Loucy (cell line): ENCODE data around the gene KCTD6.
A peak's percentile ranks its signal among the peaks of the same experiment; 100 is the strongest.

Experiments used
- H2AFZ ChIP-seq: fragments of 200-600 bp; sonication (generic); 2 replicates; pipeline ENCODE4 v1.6.0; 2016; ENCODE audit warnings: antibody characterized with exemption, mild to moderate bottlenecking, low read length, moderate library complexity
- H3F3A ChIP-seq: fragments of 200-600 bp; 2 replicates; pipeline ENCODE4 v1.6.0; 2016; ENCODE audit warnings: antibody characterized with exemption, low read depth, mild to moderate bottlenecking
- H3K27me3 ChIP-seq: fragments of 200-600 bp; sonication (generic); 2 replicates; pipeline ENCODE4 v1.6.1; 2014; ENCODE audit warnings: low read length, mild to moderate bottlenecking; ENCODE audit not compliant: insufficient read depth, poor library complexity, severe bottlenecking
- H3K36me3 ChIP-seq: fragments of 200-600 bp; sonication (generic); 2 replicates; pipeline ENCODE4 v1.6.1; 2016; ENCODE audit warnings: low read length; ENCODE audit not compliant: insufficient read depth
- H3K4me1 ChIP-seq: fragments of 200-600 bp; sonication (generic); 2 replicates; pipeline ENCODE4 v1.5.1; 2014; ENCODE audit warnings: low read length, mild to moderate bottlenecking; ENCODE audit not compliant: insufficient read depth, poor library complexity, severe bottlenecking
- H3K4me2 ChIP-seq: fragments of 200-600 bp; sonication (generic); 2 replicates; pipeline ENCODE4 v1.6.0; 2014; ENCODE audit warnings: antibody characterized with exemption, low read length, low read depth, mild to moderate bottlenecking; ENCODE audit not compliant: poor library complexity, severe bottlenecking
- H3K4me3 ChIP-seq: fragments of 200-600 bp; sonication (generic); 2 replicates; pipeline ENCODE4 v1.5.1; 2014; ENCODE audit warnings: low read length, mild to moderate bottlenecking, mixed read lengths; ENCODE audit not compliant: poor library complexity, severe bottlenecking
- H3K79me2 ChIP-seq: fragments of 200-600 bp; sonication (generic); 2 replicates; pipeline ENCODE4 v1.6.1; 2014; ENCODE audit warnings: low read length; ENCODE audit not compliant: insufficient read depth
- H3K9ac ChIP-seq: fragments of 200-600 bp; sonication (generic); 2 replicates; pipeline ENCODE4 v1.6.0; 2014; ENCODE audit warnings: mild to moderate bottlenecking, low read depth, low read length, moderate library complexity; ENCODE audit not compliant: poor library complexity, severe bottlenecking
- H3K9me2 ChIP-seq: fragments of 200-600 bp; sonication (generic); replicated peaks from 2 replicates; pipeline ENCODE4 v1.6.1; 2016; ENCODE audit warnings: low read depth, low read length, mixed read lengths
- H3K9me3 ChIP-seq: fragments of 200-600 bp; sonication (generic); 2 replicates; pipeline ENCODE4 v1.6.1; 2014; ENCODE audit warnings: mild to moderate bottlenecking, antibody characterized with exemption, low read length, low read depth; ENCODE audit not compliant: insufficient read depth
- H4K20me1 ChIP-seq: fragments of 200-600 bp; sonication (generic); 2 replicates; pipeline ENCODE4 v1.6.0; 2014; ENCODE audit warnings: antibody characterized with exemption, low read length, mild to moderate bottlenecking; ENCODE audit not compliant: insufficient read depth, poor library complexity, severe bottlenecking
- EZH2phosphoT487 ChIP-seq: fragments of 200-600 bp; IDR thresholded peaks from 2 replicates; pipeline ENCODE4 v1.6.1; 2018; ENCODE audit warnings: antibody characterized with exemption, mild to moderate bottlenecking, moderate library complexity, borderline replicate concordance
- TF ChIP-seq, protein P1 (sequence below): fragments of 200-600 bp; sonication (generic); conservative IDR thresholded peaks from 2 replicates; pipeline ENCODE4 v1.5.1; 2014; ENCODE audit warnings: mild to moderate bottlenecking, antibody characterized with exemption, low read length

KCTD6 gene

DNA sequence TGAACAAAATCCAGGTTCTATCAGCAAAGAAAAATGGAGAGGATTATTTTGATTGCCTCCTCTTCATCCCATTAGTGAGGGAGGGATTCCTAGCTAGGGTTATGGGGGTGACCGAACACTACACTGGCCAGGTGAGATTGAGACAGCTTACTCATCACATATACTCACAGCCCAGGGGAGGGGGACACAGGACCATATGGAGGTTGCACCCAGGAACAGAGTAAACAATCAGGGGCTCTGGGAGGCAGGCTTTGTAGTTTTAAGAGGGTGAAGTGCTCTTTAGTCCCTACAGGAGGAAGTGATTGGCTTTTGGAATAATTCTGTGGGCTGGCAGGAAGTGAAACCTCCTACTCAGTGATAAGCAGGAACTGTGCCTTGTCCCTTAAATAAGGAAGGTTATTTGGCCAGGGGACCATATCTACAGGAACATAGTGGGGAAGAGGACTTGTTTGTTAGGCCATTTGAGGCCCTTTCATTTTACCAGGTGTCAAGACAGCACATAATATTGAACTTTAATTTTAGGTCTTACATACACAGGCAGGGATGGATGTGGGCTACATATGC, 17.5 kb upstream of the KCTD6 start:
- peaks cover 30% of the 10 kb centered on the region for H3K4me1 ChIP-seq
- no peak overlapping the region for H3K4me2 ChIP-seq
- H3K36me3 ChIP-seq, result no peaks in the 10 kb centered on the region
- H3K9me3 ChIP-seq, result no peaks in the 10 kb centered on the region
- TF ChIP-seq, protein P1, sequence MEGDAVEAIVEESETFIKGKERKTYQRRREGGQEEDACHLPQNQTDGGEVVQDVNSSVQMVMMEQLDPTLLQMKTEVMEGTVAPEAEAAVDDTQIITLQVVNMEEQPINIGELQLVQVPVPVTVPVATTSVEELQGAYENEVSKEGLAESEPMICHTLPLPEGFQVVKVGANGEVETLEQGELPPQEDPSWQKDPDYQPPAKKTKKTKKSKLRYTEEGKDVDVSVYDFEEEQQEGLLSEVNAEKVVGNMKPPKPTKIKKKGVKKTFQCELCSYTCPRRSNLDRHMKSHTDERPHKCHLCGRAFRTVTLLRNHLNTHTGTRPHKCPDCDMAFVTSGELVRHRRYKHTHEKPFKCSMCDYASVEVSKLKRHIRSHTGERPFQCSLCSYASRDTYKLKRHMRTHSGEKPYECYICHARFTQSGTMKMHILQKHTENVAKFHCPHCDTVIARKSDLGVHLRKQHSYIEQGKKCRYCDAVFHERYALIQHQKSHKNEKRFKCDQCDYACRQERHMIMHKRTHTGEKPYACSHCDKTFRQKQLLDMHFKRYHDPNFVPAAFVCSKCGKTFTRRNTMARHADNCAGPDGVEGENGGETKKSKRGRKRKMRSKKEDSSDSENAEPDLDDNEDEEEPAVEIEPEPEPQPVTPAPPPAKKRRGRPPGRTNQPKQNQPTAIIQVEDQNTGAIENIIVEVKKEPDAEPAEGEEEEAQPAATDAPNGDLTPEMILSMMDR, result no peak
- TF ChIP-seq EZH2phosphoT487, result no peak
- H3K27me3 ChIP-seq, result no peaks in the 10 kb centered on the region
- H3K79me2 ChIP-seq, result no peaks in the 10 kb centered on the region
- H2AFZ ChIP-seq, result peak overlapping the region; percentile 35; the same call in 1 of the 2 replicates
- H3K9ac ChIP-seq, result no peak overlapping the region
- H4K20me1 ChIP-seq, result no peaks in the 10 kb centered on the region
- H3K4me3 ChIP-seq, result no peak overlapping the region
- H3K9me2 ChIP-seq, result no peaks in the 10 kb centered on the region
- H3F3A ChIP-seq, result peaks cover 5% of the 10 kb centered on the region; the same call in 1 of the 2 replicates

DNA sequence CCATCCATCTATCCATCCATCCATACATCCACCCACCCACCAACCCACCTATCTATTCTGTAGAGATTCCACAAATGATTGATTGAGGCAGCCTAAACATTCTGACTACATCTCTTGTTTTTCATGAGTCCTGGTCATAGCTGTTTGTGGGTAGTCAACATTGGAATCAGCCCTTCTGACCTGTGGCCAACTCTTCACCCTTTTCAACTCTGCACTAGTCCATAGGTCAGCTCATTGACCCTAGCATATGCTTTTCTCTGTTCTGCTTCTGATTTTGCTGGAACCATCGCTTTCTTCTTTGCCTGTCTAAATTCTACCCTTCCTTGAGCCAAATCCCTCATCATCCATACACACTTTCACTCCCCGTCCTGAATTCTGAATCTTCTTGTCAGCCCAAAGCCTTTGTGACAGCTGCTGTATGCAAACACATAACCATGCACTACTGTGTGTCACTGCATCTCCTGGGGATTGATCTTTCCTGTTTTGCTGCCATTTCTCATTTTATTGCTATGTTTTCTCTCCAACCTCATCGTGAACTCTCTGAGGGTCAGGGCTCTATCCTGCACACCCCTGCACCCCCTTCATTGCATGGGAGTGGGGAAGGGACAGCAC, 16.8 kb upstream of the KCTD6 start:
- peaks cover 5% of the 10 kb centered on the region; the same call in 1 of the 2 replicates for H3F3A ChIP-seq
- H3K4me2 ChIP-seq, result peak overlapping the region; percentile 10
- H3K79me2 ChIP-seq, result no peaks in the 10 kb centered on the region
- no peak overlapping the region for H3K4me3 ChIP-seq
- peak overlapping the region; percentile 71 for H2AFZ ChIP-seq
- H3K4me1 ChIP-seq, result peaks cover 30% of the 10 kb centered on the region
- H3K27me3 ChIP-seq, result no peaks in the 10 kb centered on the region
- H3K9me3 ChIP-seq, result no peaks in the 10 kb centered on the region
- no peaks in the 10 kb centered on the region for H4K20me1 ChIP-seq
- TF ChIP-seq, protein P1, result no peak
- no peak for TF ChIP-seq EZH2phosphoT487
- H3K9me2 ChIP-seq, result no peaks in the 10 kb centered on the region
- H3K9ac ChIP-seq, result no peak overlapping the region
- H3K36me3 ChIP-seq, result no peaks in the 10 kb centered on the region

DNA sequence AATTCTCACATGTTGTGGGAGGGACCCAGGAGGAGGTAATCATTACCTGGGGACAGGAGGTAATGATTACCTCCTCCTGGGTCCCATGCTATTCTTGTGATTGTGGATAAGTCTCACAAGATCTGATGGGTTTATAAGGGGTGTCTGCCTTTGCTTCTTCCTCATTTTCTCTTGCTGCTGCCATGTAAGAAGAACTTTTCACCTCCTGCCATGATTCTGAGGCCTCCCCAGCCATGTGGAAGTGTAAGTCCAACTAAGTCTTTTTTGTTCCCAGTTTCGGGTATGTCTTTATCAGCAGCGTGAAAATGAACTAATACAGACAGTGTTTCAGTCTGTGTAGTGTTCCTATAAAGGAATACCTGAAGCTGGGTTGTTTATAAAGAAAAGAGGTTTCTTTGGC, 13.1 kb upstream of the KCTD6 start:
- no peaks in the 10 kb centered on the region for H3K9me3 ChIP-seq
- H3K4me1 ChIP-seq, result peaks cover 13% of the 10 kb centered on the region
- TF ChIP-seq, protein P1, result no peak
- TF ChIP-seq EZH2phosphoT487, result no peak
- no peaks in the 10 kb centered on the region for H4K20me1 ChIP-seq
- H2AFZ ChIP-seq, result no peak overlapping the region
- H3K9me2 ChIP-seq, result no peaks in the 10 kb centered on the region
- no peaks in the 10 kb centered on the region for H3K36me3 ChIP-seq
- H3K27me3 ChIP-seq, result no peaks in the 10 kb centered on the region
- H3F3A ChIP-seq, result no peaks in the 10 kb centered on the region
- no peak overlapping the region for H3K9ac ChIP-seq
- H3K4me3 ChIP-seq, result no peak overlapping the region
- H3K4me2 ChIP-seq, result no peak overlapping the region
- no peaks in the 10 kb centered on the region for H3K79me2 ChIP-seq
